ENCODE results near the gene NAV2.

Gene NAV2

GRCh38 chr11:20089796-20090653, 377.4 kb downstream of the NAV2 start:
- Histone ChIP-seq H3K36me3 (ENCODE audit: insufficient read depth, low read length) (no peaks in the 10 kb centered on the region), H3K9ac (ENCODE audit: insufficient read length) (no peak overlapping the region), H3K27ac (no peak overlapping the region), H3K4me3 (no peak overlapping the region), H3K9me3 (ENCODE audit: low read depth, low read length) (no peaks in the 10 kb centered on the region)
- TF ChIP-seq POLR2AphosphoS5 (IDR thresholded peaks at IDR 0.05; ENCODE audit: borderline replicate concordance, low read depth, low read length) = no peak
- TF ChIP-seq EZH2 (IDR thresholded peaks at IDR 0.05) = no peak
- no peak for TF ChIP-seq FOXP2 (optimal IDR thresholded peaks at IDR 0.05; ENCODE audit: control extremely low read depth, extremely low read length, insufficient read depth)
- no peak for DNase-seq (ENCODE audit: low read depth, low spot score)

- TF ChIP-seq EZH2 (IDR thresholded peaks at IDR 0.05) (no peak), POLR2AphosphoS5 (IDR thresholded peaks at IDR 0.05; ENCODE audit: borderline replicate concordance, low read depth, low read length) (no peak), FOXP2 (optimal IDR thresholded peaks at IDR 0.05; ENCODE audit: control extremely low read depth, extremely low read length, insufficient read depth) (no peak)
- Histone ChIP-seq H3K4me3 (no peak overlapping the region), H3K36me3 (ENCODE audit: insufficient read depth, low read length) (no peaks in the 10 kb centered on the region), H3K9me3 (ENCODE audit: low read depth, low read length) (no peaks in the 10 kb centered on the region), H3K27ac (no peak overlapping the region), H3K9ac (ENCODE audit: insufficient read length) (no peak overlapping the region)
- DNase-seq (ENCODE audit: low read depth, low spot score) = no peak
Observed at GRCh38 chr11:20090654-20091374, 378.2 kb downstream of the NAV2 start.

GRCh38 chr11:20093775-20094174, 381.1 kb downstream of the NAV2 start:
- DNase-seq (ENCODE audit: low read depth, low spot score) = no peak
- Histone ChIP-seq H3K9me3 (ENCODE audit: low read depth, low read length) (no peaks in the 10 kb centered on the region), H3K36me3 (ENCODE audit: insufficient read depth, low read length) (no peaks in the 10 kb centered on the region), H3K27ac (no peak overlapping the region), H3K9ac (ENCODE audit: insufficient read length) (no peak overlapping the region), H3K4me3 (no peak overlapping the region)
- no peak for TF ChIP-seq EZH2 (IDR thresholded peaks at IDR 0.05)
- no peak for TF ChIP-seq POLR2AphosphoS5 (IDR thresholded peaks at IDR 0.05; ENCODE audit: borderline replicate concordance, low read depth, low read length)
- no peak for TF ChIP-seq FOXP2 (optimal IDR thresholded peaks at IDR 0.05; ENCODE audit: control extremely low read depth, extremely low read length, insufficient read depth)

GRCh38 chr11:20095189-20095588, 382.6 kb downstream of the NAV2 start:
- Histone ChIP-seq H3K27ac (no peak overlapping the region), H3K9me3 (ENCODE audit: low read depth, low read length) (no peaks in the 10 kb centered on the region), H3K9ac (ENCODE audit: insufficient read length) (no peak overlapping the region), H3K36me3 (ENCODE audit: insufficient read depth, low read length) (no peaks in the 10 kb centered on the region), H3K4me3 (no peak overlapping the region)
- TF ChIP-seq FOXP2 (optimal IDR thresholded peaks at IDR 0.05; ENCODE audit: control extremely low read depth, extremely low read length, insufficient read depth) (no peak), EZH2 (IDR thresholded peaks at IDR 0.05) (no peak), POLR2AphosphoS5 (IDR thresholded peaks at IDR 0.05; ENCODE audit: borderline replicate concordance, low read depth, low read length) (no peak)
- DNase-seq (ENCODE audit: low read depth, low spot score) = no peak

GRCh38 chr11:20097319-20098221, 384.9 kb downstream of the NAV2 start:
- TF ChIP-seq POLR2AphosphoS5 (IDR thresholded peaks at IDR 0.05; ENCODE audit: borderline replicate concordance, low read depth, low read length) (no peak), FOXP2 (optimal IDR thresholded peaks at IDR 0.05; ENCODE audit: control extremely low read depth, extremely low read length, insufficient read depth) (no peak), EZH2 (IDR thresholded peaks at IDR 0.05) (no peak)
- Histone ChIP-seq H3K4me3 (no peak overlapping the region), H3K9me3 (ENCODE audit: low read depth, low read length) (no peaks in the 10 kb centered on the region), H3K27ac (no peak overlapping the region), H3K9ac (ENCODE audit: insufficient read length) (no peak overlapping the region), H3K36me3 (ENCODE audit: insufficient read depth, low read length) (no peaks in the 10 kb centered on the region)
- no peak for DNase-seq (ENCODE audit: low read depth, low spot score)

GRCh38 chr11:20099527-20099926, 386.9 kb downstream of the NAV2 start:
- no peak overlapping the region for H3K27ac ChIP-seq
- TF ChIP-seq EZH2 (IDR thresholded peaks at IDR 0.05) = no peak
- no peak for TF ChIP-seq POLR2AphosphoS5 (IDR thresholded peaks at IDR 0.05; ENCODE audit: borderline replicate concordance, low read depth, low read length)
- no peak for TF ChIP-seq FOXP2 (optimal IDR thresholded peaks at IDR 0.05; ENCODE audit: control extremely low read depth, extremely low read length, insufficient read depth)
- no peaks in the 10 kb centered on the region for H3K36me3 ChIP-seq (ENCODE audit: insufficient read depth, low read length)
- DNase-seq (ENCODE audit: low read depth, low spot score) = no peak
- no peak overlapping the region for H3K9ac ChIP-seq (ENCODE audit: insufficient read length)
- H3K4me3 ChIP-seq = no peak overlapping the region
- H3K9me3 ChIP-seq (ENCODE audit: low read depth, low read length) = no peaks in the 10 kb centered on the region

GRCh38 chr11:20102397-20102796, 389.8 kb downstream of the NAV2 start:
- Histone ChIP-seq H3K9me3 (ENCODE audit: low read depth, low read length) (no peaks in the 10 kb centered on the region), H3K27ac (no peak overlapping the region), H3K4me3 (no peak overlapping the region), H3K36me3 (ENCODE audit: insufficient read depth, low read length) (no peaks in the 10 kb centered on the region), H3K9ac (ENCODE audit: insufficient read length) (no peak overlapping the region)
- DNase-seq (ENCODE audit: low read depth, low spot score) = no peak
- TF ChIP-seq FOXP2 (optimal IDR thresholded peaks at IDR 0.05; ENCODE audit: control extremely low read depth, extremely low read length, insufficient read depth) (no peak), POLR2AphosphoS5 (IDR thresholded peaks at IDR 0.05; ENCODE audit: borderline replicate concordance, low read depth, low read length) (no peak), EZH2 (IDR thresholded peaks at IDR 0.05) (no peak)

GRCh38 chr11:20103281-20103680, 390.6 kb downstream of the NAV2 start:
- no peaks in the 10 kb centered on the region for H3K36me3 ChIP-seq (ENCODE audit: insufficient read depth, low read length)

More at GRCh38 chr11:20103281-20103680, 390.6 kb downstream of the NAV2 start:
- no peak for DNase-seq (ENCODE audit: low read depth, low spot score)
- no peak overlapping the region for H3K27ac ChIP-seq
- H3K4me3 ChIP-seq = no peak overlapping the region
- H3K9ac ChIP-seq (ENCODE audit: insufficient read length) = no peak overlapping the region
- no peak for TF ChIP-seq FOXP2 (optimal IDR thresholded peaks at IDR 0.05; ENCODE audit: control extremely low read depth, extremely low read length, insufficient read depth)
- TF ChIP-seq EZH2 (IDR thresholded peaks at IDR 0.05) = no peak
- no peak for TF ChIP-seq POLR2AphosphoS5 (IDR thresholded peaks at IDR 0.05; ENCODE audit: borderline replicate concordance, low read depth, low read length)
- H3K9me3 ChIP-seq (ENCODE audit: low read depth, low read length) = no peaks in the 10 kb centered on the region

Measured in SK-N-MC (cell line).